Smooth muscle cell (in vitro differentiated cells): ENCODE measurements around the gene SMIM17. TPM values are rescaled to one million over a fixed set of nuclear protein-coding genes. Genes with fewer than 3 reads are reported as not detected.

ENCODE experiments used
- DNase-seq: peaks from one replicate; lab custom pipeline; 2025; ENCODE audit not compliant: unreplicated experiment; lab: John Stamatoyannopoulos, UW
- H2AFZ ChIP-seq: fragments of 200-600 bp; sonication (generic); 2 replicates; pipeline ENCODE4 v1.6.0; 2016; ENCODE audit warnings: antibody characterized with exemption, low read depth, mild to moderate bottlenecking
- H3F3A ChIP-seq: fragments of 200-600 bp; sonication (generic); 2 replicates; pipeline ENCODE4 v1.6.0; 2017; ENCODE audit warnings: antibody characterized with exemption, low read depth
- H3K27ac ChIP-seq: fragments of 200-600 bp; sonication (generic); 2 replicates; pipeline ENCODE4 v1.5.1; 2016; ENCODE audit warnings: low read depth, mild to moderate bottlenecking
- H3K27me3 ChIP-seq: fragments of 200-600 bp; sonication (generic); 2 replicates; pipeline ENCODE4 v1.6.1; 2016; ENCODE audit warnings: low read depth, mild to moderate bottlenecking
- H3K36me3 ChIP-seq: fragments of 200-600 bp; sonication (generic); 2 replicates; pipeline ENCODE4 v1.5.1; 2016; ENCODE audit warnings: low read depth
- H3K4me1 ChIP-seq: fragments of 200-600 bp; sonication (generic); 2 replicates; pipeline ENCODE4 v1.5.1; 2016; ENCODE audit warnings: low read depth
- H3K4me2 ChIP-seq: fragments of 200-600 bp; sonication (generic); 2 replicates; pipeline ENCODE4 v1.6.0; 2016; ENCODE audit warnings: mild to moderate bottlenecking
- H3K4me3 ChIP-seq: fragments of 200-600 bp; sonication (generic); 2 replicates; pipeline ENCODE4 v1.5.1; 2016; ENCODE audit warnings: mild to moderate bottlenecking
- H3K79me2 ChIP-seq: fragments of 200-600 bp; sonication (generic); 2 replicates; pipeline ENCODE4 v1.6.0; 2016; ENCODE audit warnings: low read depth, mild to moderate bottlenecking
- H3K9ac ChIP-seq: fragments of 200-600 bp; sonication (generic); 2 replicates; pipeline ENCODE4 v1.6.0; 2016; ENCODE audit warnings: low read depth
- H3K9me3 ChIP-seq: fragments of 200-600 bp; sonication (generic); replicated peaks from 2 replicates; pipeline ENCODE4 v1.5.1; 2016; ENCODE audit warnings: low read depth
- H4K20me1 ChIP-seq: fragments of 200-600 bp; sonication (generic); 2 replicates; pipeline ENCODE4 v1.6.0; 2016; ENCODE audit warnings: low read depth
- CTCF ChIP-seq: fragments of 200-600 bp; sonication (generic); IDR thresholded peaks from 2 replicates; pipeline ENCODE4 v1.5.1; 2017; ENCODE audit warnings: borderline replicate concordance, mild to moderate bottlenecking, antibody characterized with exemption; ENCODE audit not compliant: insufficient read depth, poor library complexity, severe bottlenecking
- WGBS: methylation state at CpG from one replicate; pipeline ENCODE4 v1.1.7; 2016; ENCODE audit warnings: low lambda C conversion rate; 5-methylcytosine and 5-hydroxymethylcytosine counted together
- polyA plus RNA-seq: library from polyadenylated mRNA; unstranded; fragments of >200 nt; fragmentation: Nextera tagmentation; extraction: Ambion mirVana; gene quantifications from 2 replicates; pipeline ENCODE4 v1.2.1, GENCODE V29; 2016
- total RNA-seq: library from RNA; depleted of rRNA; stranded (reverse); fragments of >200 nt; gene quantifications from 2 replicates; pipeline ENCODE4 v1.2.3, GENCODE V29; 2014

Gene SMIM17
- total and polyA plus RNA-seq, 2 experiments from 2014 or later: 0.63 to 0.94 TPM

- WGBS: 98% methylated on average over 37 of the region's 37 CpGs
- Histone ChIP-seq H4K20me1 (no peaks in the 10 kb centered on the region), H2AFZ (no peak overlapping the region), H3K27me3 (no peaks in the 10 kb centered on the region), H3K4me2 (no peak overlapping the region), H3K4me1 (no peaks in the 10 kb centered on the region), H3K9me3 (peaks cover 8% of the 10 kb centered on the region), H3K36me3 (peaks cover 19% of the 10 kb centered on the region), H3K79me2 (peaks cover 9% of the 10 kb centered on the region), H3K27ac (no peak overlapping the region), H3K9ac (no peak overlapping the region), H3F3A (no peaks in the 10 kb centered on the region), H3K4me3 (no peak overlapping the region)
- DNase-seq: no peak
- TF ChIP-seq CTCF: no peak
These were observed 20.6 kb upstream of the SMIM17 start for GRCh38 chr19:56622374-56622773.

GRCh38 chr19:56623006-56623405, 20.0 kb upstream of the SMIM17 start:
- H3K9me3 ChIP-seq: peaks cover 8% of the 10 kb centered on the region
- H3K4me3 ChIP-seq: no peak overlapping the region
- H3F3A ChIP-seq: no peaks in the 10 kb centered on the region
- DNase-seq: no peak
- no peaks in the 10 kb centered on the region for H3K4me1 ChIP-seq
- peaks cover 16% of the 10 kb centered on the region for H3K36me3 ChIP-seq
- H3K79me2 ChIP-seq: peaks cover 5% of the 10 kb centered on the region
- no peak overlapping the region for H3K27ac ChIP-seq
- no peak for TF ChIP-seq CTCF
- H4K20me1 ChIP-seq: no peaks in the 10 kb centered on the region
- H3K4me2 ChIP-seq: no peak overlapping the region
- no peaks in the 10 kb centered on the region for H3K27me3 ChIP-seq
- H2AFZ ChIP-seq: no peak overlapping the region
- WGBS: 98% methylated on average over 9 of the region's 9 CpGs
- H3K9ac ChIP-seq: no peak overlapping the region

- no peak for DNase-seq
- no peaks in the 10 kb centered on the region for H3K4me1 ChIP-seq
- H3K27ac ChIP-seq: no peak overlapping the region
- WGBS: 96% methylated on average over 9 of the region's 9 CpGs
- H3K36me3 ChIP-seq: peaks cover 15% of the 10 kb centered on the region
- no peak overlapping the region for H2AFZ ChIP-seq
- no peaks in the 10 kb centered on the region for H3K27me3 ChIP-seq
- no peaks in the 10 kb centered on the region for H4K20me1 ChIP-seq
- H3K4me2 ChIP-seq: no peak overlapping the region
- TF ChIP-seq CTCF: no peak
- H3K9ac ChIP-seq: no peak overlapping the region
- H3F3A ChIP-seq: no peaks in the 10 kb centered on the region
- no peaks in the 10 kb centered on the region for H3K79me2 ChIP-seq
- no peak overlapping the region for H3K4me3 ChIP-seq
- peaks cover 8% of the 10 kb centered on the region for H3K9me3 ChIP-seq
These were observed 17.3 kb upstream of the SMIM17 start for GRCh38 chr19:56625708-56626107.

GRCh38 chr19:56633021-56633420, 9.9 kb upstream of the SMIM17 start:
- Histone ChIP-seq H3K36me3 (no peaks in the 10 kb centered on the region), H4K20me1 (no peaks in the 10 kb centered on the region), H3K4me3 (no peak overlapping the region), H3F3A (no peaks in the 10 kb centered on the region), H3K79me2 (no peaks in the 10 kb centered on the region), H3K27me3 (no peaks in the 10 kb centered on the region), H3K4me2 (no peak overlapping the region), H3K9me3 (peaks cover 6% of the 10 kb centered on the region), H3K4me1 (no peaks in the 10 kb centered on the region), H3K9ac (no peak overlapping the region), H2AFZ (no peak overlapping the region), H3K27ac (no peak overlapping the region)
- WGBS: 37% methylated on average over 1 of the region's 1 CpG
- no peak for TF ChIP-seq CTCF
- no peak for DNase-seq
